Stimulated activated CD8-positive, alpha-beta memory T cell treated with anti-CD3 and anti-CD28 coated beads, Interleukin-15, amount 100 ng/mL, for 24 hours (primary cell): ENCODE data around the gene ENOSF1.
A peak's percentile ranks its signal among the peaks of the same experiment; 100 is the strongest.

Experiments
- DNase-seq: peaks from one replicate; pipeline ENCODE4 v3.0.0-alpha.2; 2020; ENCODE audit warnings: low read depth

The ENOSF1 gene

GRCh38 chr18:634551-635045 is 77.8 kb downstream of the ENOSF1 start:
- no peak for DNase-seq

- DNase-seq, result no peak
Observed at GRCh38 chr18:631560-631959, 80.9 kb downstream of the ENOSF1 start.

- no peak for DNase-seq
Observed at GRCh38 chr18:629269-630150, 82.9 kb downstream of the ENOSF1 start.

- no peak for DNase-seq
Observed at GRCh38 chr18:627231-627630, 85.2 kb downstream of the ENOSF1 start.

GRCh38 chr18:623761-624620 is 88.4 kb downstream of the ENOSF1 start:
- DNase-seq, result peak; percentile 18

- no peak for DNase-seq
Observed at GRCh38 chr18:622289-622688, 90.1 kb downstream of the ENOSF1 start.

GRCh38 chr18:621291-622043 is 91.0 kb downstream of the ENOSF1 start:
- DNase-seq, result no peak
